Left lung (tissue), 10 donors: ENCODE results near the gene NECAB2. TPM values are rescaled to one million over a fixed set of nuclear protein-coding genes. Genes with fewer than 3 reads are reported as not detected.

Experiments
- ATAC-seq: fragments of 200-7000 bp; cut with Tn5 transposase; one replicate; pipeline ENCODE4 v1.9.1; 2020; ENCODE audit warnings: moderate library complexity
- DNase-seq, 4 donors: peaks; one replicate each; pipeline ENCODE4 v3.0.0-alpha.2; 2013 to 2020
- H3K27ac ChIP-seq, 2 donors: fragments of 200-600 bp; sonication (generic) in 1 of 2; one replicate each; pipeline versions ENCODE4 v1.5.0 to v1.8.0; 2020 to 2021
- H3K27me3 ChIP-seq, 2 donors: fragments of 200-600 bp; sonication (generic) in 1 of 2; one replicate each; pipeline versions ENCODE4 v1.5.0 to v1.8.0; 2020 to 2021
- H3K36me3 ChIP-seq, 2 donors: fragments of 200-600 bp; sonication (generic) in 1 of 2; one replicate each; pipeline versions ENCODE4 v1.5.0 to v1.8.0; 2020 to 2021
- H3K4me1 ChIP-seq, 2 donors: fragments of 200-600 bp; one replicate each; pipeline ENCODE4 v1.8.0; 2021
- H3K4me3 ChIP-seq, 2 donors: fragments of 200-600 bp; sonication (generic) in 1 of 2; one replicate each; pipeline versions ENCODE4 v1.5.0 to v1.8.0; 2020 to 2021; ENCODE audit warnings: mild to moderate bottlenecking in 1 of 2
- H3K9me3 ChIP-seq, 2 donors: fragments of 200-600 bp; sonication (generic) in 1 of 2; one replicate each; pipeline versions ENCODE4 v1.5.0 to v1.8.0; 2020 to 2021
- intact Hi-C, 2 donors: fragments of 100-400 bp; cut with DNase I; formaldehyde crosslinking; loops; one replicate each; pipeline versions ENCODE4 v1.11.2 to v1.14.2; 2022
- polyA plus RNA-seq, 6 donors: library from polyadenylated mRNA; unstranded; fragments of 120-200 nt; gene quantifications; one replicate each; pipeline ENCODE4 v1.2.1, GENCODE V29; 2013; ENCODE audit not compliant: insufficient read length in 6 of 6
- total RNA-seq, 2 donors: library from RNA; stranded (reverse); fragmentation: NEBNext Ultra II Directional; extraction: Animal tissue kit (Norgen Biotek cat#: 25700); gene quantifications; one replicate each; pipeline ENCODE4 v1.2.1, GENCODE V29; 2021
- TF ChIP-seq, protein P1 (sequence below), 2 donors: fragments of 200-600 bp; sonication (generic) in 1 of 2; IDR thresholded peaks; one replicate each; pipeline versions ENCODE4 v1.5.0 to v1.8.0; 2021; ENCODE audit warnings: antibody characterized with exemption in 2 of 2
- donor health status: DM: no; HTN: yes; CAD: no.
- donor health status: DM: no; HTN: no; CAD: no.

The NECAB2 gene
- total and polyA plus RNA-seq, 8 donors = 0.17 to 0.79 (median 0.42) TPM

DNA sequence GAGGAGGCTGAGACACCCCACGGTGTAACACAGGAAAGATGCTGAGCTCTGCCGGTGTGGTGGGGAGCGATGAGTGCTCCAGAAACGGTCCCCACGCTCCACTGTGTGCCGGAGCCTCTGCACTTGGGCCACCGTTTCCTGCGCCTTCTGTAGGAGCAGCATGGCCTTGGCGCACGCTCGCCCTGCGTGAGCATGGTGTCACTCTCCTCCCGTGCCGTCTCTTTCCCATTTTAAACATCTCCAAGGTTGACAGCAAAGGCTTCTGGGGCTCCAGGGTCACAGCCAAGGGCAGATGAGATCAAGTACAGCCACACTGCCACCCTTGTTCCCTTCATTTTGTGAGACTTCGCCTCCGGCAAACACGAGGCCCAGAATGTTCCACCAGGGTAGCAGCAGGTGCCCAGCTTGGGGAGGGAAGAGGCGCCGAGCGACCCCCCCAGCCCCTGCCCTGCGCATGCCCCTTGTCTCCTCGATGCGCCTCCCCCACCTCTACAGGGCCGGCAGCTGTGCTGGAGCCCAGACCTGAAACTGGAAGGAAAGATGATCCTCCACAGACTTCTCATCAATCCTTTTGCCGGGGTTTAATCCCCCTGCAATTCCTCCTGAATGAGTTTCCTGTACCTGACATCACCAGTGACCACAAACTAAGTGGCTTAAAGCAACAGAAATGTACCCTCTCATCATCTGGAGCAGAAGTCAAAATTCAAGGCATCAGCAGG lies 34.9 kb upstream of the NECAB2 start:
- intact Hi-C loops = no loop called here
- H3K4me1 ChIP-seq = no peaks in the 10 kb centered on the region
- no peak overlapping the region for H3K27ac ChIP-seq
- H3K36me3 ChIP-seq = no peaks in the 10 kb centered on the region
- ATAC-seq = no peak
- H3K9me3 ChIP-seq = no peaks in the 10 kb centered on the region
- no peaks in the 10 kb centered on the region for H3K27me3 ChIP-seq
- H3K4me3 ChIP-seq = no peak overlapping the region
- peak in 1 of 4 donors; percentile 55 for DNase-seq
- TF ChIP-seq, protein P1, sequence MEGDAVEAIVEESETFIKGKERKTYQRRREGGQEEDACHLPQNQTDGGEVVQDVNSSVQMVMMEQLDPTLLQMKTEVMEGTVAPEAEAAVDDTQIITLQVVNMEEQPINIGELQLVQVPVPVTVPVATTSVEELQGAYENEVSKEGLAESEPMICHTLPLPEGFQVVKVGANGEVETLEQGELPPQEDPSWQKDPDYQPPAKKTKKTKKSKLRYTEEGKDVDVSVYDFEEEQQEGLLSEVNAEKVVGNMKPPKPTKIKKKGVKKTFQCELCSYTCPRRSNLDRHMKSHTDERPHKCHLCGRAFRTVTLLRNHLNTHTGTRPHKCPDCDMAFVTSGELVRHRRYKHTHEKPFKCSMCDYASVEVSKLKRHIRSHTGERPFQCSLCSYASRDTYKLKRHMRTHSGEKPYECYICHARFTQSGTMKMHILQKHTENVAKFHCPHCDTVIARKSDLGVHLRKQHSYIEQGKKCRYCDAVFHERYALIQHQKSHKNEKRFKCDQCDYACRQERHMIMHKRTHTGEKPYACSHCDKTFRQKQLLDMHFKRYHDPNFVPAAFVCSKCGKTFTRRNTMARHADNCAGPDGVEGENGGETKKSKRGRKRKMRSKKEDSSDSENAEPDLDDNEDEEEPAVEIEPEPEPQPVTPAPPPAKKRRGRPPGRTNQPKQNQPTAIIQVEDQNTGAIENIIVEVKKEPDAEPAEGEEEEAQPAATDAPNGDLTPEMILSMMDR (IDR thresholded peaks at IDR 0.05) = no peak

DNA sequence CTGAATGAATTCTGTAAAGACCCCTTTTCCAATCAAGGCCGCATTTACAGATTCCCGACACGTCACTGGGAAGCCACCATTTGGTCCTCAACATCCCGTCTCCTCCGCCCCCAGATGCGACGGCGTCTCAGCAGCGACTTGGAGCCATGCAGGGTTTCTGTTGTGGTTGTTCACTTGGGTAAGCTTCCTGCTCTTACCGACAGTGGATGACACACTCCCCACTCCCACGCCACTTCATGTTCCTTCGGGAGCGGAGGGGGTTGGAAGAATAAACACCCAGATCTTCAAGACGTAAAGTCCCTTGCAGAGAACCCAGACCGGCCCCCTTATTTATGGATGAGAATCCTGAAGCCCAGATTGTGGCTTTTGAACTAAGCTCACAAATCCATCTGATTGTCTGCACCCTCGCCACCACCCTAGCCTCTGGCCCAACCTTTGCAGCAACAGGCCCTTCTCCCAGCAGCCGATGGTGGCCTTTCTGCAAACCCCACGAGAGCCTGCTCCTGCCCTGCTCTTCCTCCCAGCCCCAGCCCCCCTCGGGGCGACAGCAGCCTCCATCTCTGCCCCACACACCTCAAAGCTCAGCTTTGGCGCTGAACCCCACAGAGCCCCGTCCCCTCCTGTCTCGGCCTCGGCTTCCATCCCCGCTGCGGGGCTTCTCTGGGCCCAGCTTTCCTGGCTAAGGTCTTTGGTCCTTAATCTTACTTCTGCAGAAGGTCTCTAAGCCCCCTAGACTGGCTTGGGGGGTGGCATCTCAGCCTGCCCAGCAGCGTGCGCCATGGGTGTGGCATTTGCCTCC lies 34.0 kb upstream of the NECAB2 start:
- H3K27me3 ChIP-seq = no peaks in the 10 kb centered on the region
- no peak for ATAC-seq
- intact Hi-C loops = no loop called here

DNA sequence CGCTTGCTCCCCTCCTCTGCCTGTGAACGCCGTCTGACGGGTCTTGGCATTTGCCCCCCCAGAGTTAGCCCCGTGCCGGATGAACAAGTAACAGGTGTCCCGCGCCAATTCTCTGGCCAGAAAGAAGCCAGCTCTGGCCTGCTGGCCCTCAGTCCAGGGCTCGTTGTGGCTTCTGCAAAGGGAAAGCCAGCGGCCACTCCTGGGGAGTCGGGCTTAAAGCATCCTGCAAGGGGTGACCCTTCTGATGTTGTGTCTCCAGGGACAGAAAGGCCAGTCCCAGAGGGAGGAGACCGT lies 33.4 kb upstream of the NECAB2 start:
- Histone ChIP-seq H3K4me1 (peaks cover 0 to 4% of the 10 kb centered on the region in 2 donors), H3K27me3 (no peaks in the 10 kb centered on the region), H3K36me3 (no peaks in the 10 kb centered on the region), H3K27ac (no peak overlapping the region), H3K9me3 (no peaks in the 10 kb centered on the region), H3K4me3 (no peak overlapping the region)
- TF ChIP-seq, protein P1 (IDR thresholded peaks at IDR 0.05) = no peak
- intact Hi-C loops = no loop called here
- no peak for ATAC-seq
- DNase-seq = peak in 1 of 4 donors; percentile 54

More for the DNA sequence above, 34.0 kb upstream of the NECAB2 start:
- H3K4me3 ChIP-seq = no peak overlapping the region
- peaks cover 0 to 3% of the 10 kb centered on the region in 2 donors for H3K4me1 ChIP-seq
- H3K27ac ChIP-seq = no peak overlapping the region
- DNase-seq = peak in 1 of 4 donors; percentile 66
- H3K9me3 ChIP-seq = no peaks in the 10 kb centered on the region
- H3K36me3 ChIP-seq = no peaks in the 10 kb centered on the region
- TF ChIP-seq, protein P1 (IDR thresholded peaks at IDR 0.05) = no peak

DNA sequence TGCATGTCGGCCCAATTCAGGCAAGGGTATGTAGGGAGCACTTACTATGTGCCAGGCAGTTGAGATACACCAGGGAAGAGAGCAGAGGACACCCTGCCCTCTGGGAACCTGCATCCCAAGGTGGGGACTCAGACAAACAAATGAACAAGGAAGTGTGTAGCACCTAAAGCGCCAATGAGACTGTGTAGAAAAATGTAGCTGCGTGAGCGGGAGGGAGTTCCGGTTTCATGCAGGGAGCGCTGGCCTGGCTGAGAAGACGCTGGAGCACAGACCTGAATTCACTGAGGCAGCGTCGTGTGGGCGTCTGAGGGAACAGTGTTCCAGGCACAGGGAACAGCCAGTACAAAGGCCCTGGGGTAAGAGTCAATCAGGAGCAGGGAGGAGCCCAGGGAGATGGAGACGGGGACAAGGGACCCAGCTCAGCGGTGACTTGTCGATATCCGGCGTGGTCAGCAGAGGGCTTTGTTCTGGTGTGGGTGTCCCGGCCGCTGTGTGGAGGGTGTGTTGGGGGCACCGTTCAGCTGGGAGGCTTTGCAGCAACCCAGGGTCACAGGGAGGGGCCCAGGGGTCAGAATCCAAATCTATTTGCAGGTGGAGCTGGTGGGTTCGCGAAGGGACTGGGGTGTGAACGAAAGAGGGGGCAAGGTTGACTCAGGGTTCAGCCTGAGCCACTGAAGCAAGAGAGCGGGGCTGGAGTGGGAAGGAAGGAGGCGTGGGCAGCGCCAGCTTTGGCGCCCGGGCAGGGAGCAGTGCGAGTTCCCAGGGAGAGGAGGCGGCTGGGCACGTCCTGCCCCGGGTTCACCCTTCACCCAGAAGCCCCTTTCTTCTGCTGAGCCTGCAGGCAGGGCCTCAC lies 32.8 kb upstream of the NECAB2 start:
- Histone ChIP-seq H3K27me3 (no peaks in the 10 kb centered on the region), H3K4me1 (peaks cover 0 to 4% of the 10 kb centered on the region in 2 donors), H3K4me3 (no peak overlapping the region), H3K27ac (no peak overlapping the region), H3K36me3 (no peaks in the 10 kb centered on the region), H3K9me3 (no peaks in the 10 kb centered on the region)
- peak in 1 of 4 donors; percentile 65 for DNase-seq
- intact Hi-C loops = no loop called here
- ATAC-seq = no peak
- TF ChIP-seq, protein P1 (IDR thresholded peaks at IDR 0.05) = no peak
